Measurements from ENCODE around the gene TBC1D7. TPM values are rescaled to one million over a fixed set of nuclear protein-coding genes. Genes with fewer than 3 reads are reported as not detected.

The TBC1D7 gene
- total and polyA plus RNA-seq, 2 donors: 10.9 to 20.6 TPM

DNA sequence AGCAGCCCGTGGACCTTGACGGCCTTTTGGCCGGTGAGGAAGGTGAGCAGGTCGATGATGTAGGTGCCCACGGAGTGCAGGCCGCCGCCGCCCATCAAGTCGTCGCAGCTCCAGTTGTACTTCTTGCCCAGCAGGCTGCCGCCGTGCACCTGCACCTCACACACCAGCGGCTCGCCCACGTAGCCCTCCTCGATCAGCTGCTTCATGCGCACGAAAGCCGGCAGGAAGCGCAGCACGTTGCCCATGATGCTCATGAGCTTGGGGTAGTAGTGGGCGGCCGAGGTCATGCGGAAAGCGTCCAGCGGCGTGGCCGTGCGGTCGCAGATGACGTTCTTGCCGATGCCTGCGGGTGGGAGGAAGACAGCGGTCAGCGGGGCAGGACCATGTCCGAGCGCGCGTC lies 37.0 kb upstream of the TBC1D7 start:
- no peak for DNase-seq (ENCODE audit: extremely low spot score)
- WGBS: 98% methylated on average over 39 of the region's 39 CpGs
- no peaks in the 10 kb centered on the region for H3K36me3 ChIP-seq (ENCODE audit: insufficient read depth)
- H3K4me1 ChIP-seq (ENCODE audit: insufficient read depth): no peaks in the 10 kb centered on the region
- no peak overlapping the region for H3K4me3 ChIP-seq (ENCODE audit: low read depth, low read length)
- no peak overlapping the region for H3K27ac ChIP-seq (ENCODE audit: low read depth)

DNA sequence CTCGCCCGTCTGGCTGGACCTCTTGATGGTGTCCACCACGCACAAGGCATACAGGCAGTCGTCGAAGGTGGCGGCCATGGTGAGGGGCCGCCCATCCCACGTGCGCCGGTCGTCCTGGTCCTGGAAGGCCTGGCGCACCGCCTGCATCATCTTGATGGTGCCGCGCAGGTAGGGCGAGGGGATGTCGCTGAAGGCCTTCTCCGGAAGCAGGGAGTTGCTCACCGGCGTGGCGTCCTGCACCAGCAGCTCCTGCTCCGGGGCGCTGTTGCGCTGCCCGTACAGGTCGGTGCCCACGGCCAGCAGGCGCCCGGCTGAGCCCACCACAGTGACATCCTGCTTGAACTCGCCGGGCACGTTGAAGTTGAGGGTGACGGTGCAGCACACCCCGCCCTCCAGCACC lies 36.5 kb upstream of the TBC1D7 start:
- no peak overlapping the region for H3K27ac ChIP-seq (ENCODE audit: low read depth)
- 98% methylated on average over 34 of the region's 34 CpGs for WGBS
- no peaks in the 10 kb centered on the region for H3K36me3 ChIP-seq (ENCODE audit: insufficient read depth)
- DNase-seq (ENCODE audit: extremely low spot score): no peak
- H3K4me1 ChIP-seq (ENCODE audit: insufficient read depth): no peaks in the 10 kb centered on the region
- no peak overlapping the region for H3K4me3 ChIP-seq (ENCODE audit: low read depth, low read length)

DNA sequence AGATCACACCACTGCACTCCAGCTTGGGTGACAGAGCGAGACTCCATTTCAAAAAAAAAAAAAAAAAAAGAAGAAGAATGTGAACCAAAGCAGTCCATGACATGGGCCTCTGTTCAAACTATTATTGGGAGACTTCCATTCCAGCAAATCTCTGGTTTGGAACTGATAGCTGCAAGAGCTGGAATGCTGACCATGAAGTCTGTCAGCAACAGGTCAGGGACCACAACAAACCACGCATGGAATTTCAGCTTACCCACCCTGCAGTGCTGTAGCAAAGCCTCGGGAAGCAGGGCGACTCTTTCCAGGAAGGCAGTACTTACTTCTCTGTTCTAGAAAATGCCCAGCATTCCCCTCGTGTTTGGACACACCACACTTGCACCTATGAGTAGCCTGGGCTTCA lies 34.1 kb upstream of the TBC1D7 start:
- H3K36me3 ChIP-seq (ENCODE audit: insufficient read depth): no peaks in the 10 kb centered on the region
- H3K4me3 ChIP-seq (ENCODE audit: low read depth, low read length): no peak overlapping the region
- no peak for DNase-seq (ENCODE audit: extremely low spot score)

DNA sequence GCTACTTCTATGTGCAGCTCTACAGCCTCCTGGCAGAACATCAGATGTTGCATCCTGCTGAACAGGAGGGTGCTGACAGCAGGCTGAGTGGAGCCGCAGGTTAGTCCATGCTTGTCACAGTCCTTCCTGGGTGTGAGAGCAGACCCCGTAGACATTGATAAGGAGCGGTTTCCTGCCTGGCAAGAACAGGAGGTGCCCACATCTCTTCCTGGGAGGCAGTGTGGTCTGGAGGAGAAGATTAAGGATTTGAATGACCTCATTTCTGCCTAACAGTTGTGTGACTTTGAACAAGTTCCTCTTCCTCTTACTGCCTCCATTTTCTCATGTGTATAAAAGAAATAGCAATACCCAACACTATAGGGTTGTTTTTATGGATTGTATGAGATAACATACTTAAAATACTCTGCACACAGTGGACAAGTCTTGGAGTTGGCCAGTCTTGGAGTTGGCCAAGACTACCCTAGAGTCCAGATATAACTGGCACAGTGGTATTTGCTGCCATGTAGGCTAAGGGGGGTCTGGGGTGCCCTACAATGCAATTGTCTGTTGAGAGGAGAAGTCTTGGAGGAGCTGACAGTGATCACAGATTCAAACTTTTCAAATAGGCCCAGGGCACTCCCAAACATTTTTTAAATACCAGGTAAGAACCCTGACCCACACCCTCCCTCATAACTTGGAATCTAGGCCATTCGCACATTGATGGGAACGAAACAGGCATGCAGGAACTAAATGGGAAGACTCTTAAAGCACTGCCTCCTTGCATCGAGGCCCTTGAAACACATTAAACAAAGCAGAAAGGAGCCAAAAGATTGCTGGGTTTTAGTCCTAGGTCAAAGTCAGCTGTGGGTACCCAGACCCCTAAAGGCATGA lies 32.6 kb upstream of the TBC1D7 start:
- no peak for DNase-seq (ENCODE audit: extremely low spot score)
- Histone ChIP-seq H3K4me1 (ENCODE audit: insufficient read depth) (no peaks in the 10 kb centered on the region), H3K4me3 (ENCODE audit: low read depth, low read length) (no peak overlapping the region), H3K27ac (ENCODE audit: low read depth) (no peak overlapping the region), H3K36me3 (ENCODE audit: insufficient read depth) (no peaks in the 10 kb centered on the region)
- WGBS: 86% methylated on average over 6 of the region's 6 CpGs

More for the DNA sequence above, 34.1 kb upstream of the TBC1D7 start:
- no peak overlapping the region for H3K27ac ChIP-seq (ENCODE audit: low read depth)
- WGBS: 79% methylated on average over 5 of the region's 5 CpGs
- no peaks in the 10 kb centered on the region for H3K4me1 ChIP-seq (ENCODE audit: insufficient read depth)

DNA sequence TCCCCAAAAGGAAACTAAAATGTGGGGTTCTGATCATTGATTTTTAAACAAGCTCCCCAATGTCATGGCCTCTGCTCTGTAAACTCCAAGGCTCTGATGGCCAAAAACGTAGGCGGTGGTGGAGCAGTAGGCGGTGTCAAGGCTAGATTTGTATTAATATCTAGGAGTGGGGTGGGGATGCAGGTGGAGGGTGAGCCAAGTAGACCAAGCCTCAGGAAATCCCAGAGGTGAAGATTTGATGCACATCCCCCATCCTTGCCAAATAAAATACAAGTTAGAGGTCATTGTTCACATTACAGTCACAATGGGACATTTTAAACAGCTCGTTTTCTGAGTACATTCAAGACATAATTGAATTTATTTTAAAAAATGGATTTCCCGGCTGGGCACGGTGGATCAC lies 30.9 kb upstream of the TBC1D7 start:
- no peaks in the 10 kb centered on the region for H3K4me1 ChIP-seq (ENCODE audit: insufficient read depth)
- H3K27ac ChIP-seq (ENCODE audit: low read depth): no peak overlapping the region
- WGBS: 85% methylated on average over 6 of the region's 6 CpGs
- no peak for DNase-seq (ENCODE audit: extremely low spot score)
- H3K36me3 ChIP-seq (ENCODE audit: insufficient read depth): no peaks in the 10 kb centered on the region
- no peak overlapping the region for H3K4me3 ChIP-seq (ENCODE audit: low read depth, low read length)

DNA sequence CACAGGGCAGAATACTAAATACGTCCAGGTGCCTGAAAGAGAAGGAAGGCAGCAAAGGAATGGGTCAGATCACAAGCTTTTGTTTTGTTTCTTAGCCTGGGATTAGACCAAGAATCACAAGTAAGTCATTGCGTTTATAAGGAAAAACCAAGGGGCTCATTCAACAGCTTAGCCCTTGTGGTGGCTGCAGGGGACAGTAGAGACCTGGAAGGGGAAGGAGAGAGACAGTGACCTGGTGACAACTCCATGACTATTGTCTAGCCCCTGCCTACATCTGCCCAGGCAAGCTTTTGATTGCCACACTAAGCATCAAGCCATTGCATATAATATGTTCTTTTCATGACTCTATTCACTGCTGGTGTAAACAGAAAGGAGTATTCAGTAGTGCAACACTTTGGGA lies 30.2 kb upstream of the TBC1D7 start:
- WGBS: 88% methylated on average over 2 of the region's 2 CpGs
- DNase-seq (ENCODE audit: extremely low spot score): no peak
- no peak overlapping the region for H3K4me3 ChIP-seq (ENCODE audit: low read depth, low read length)
- H3K36me3 ChIP-seq (ENCODE audit: insufficient read depth): no peaks in the 10 kb centered on the region
- no peak overlapping the region for H3K27ac ChIP-seq (ENCODE audit: low read depth)
- H3K4me1 ChIP-seq (ENCODE audit: insufficient read depth): no peaks in the 10 kb centered on the region

DNA sequence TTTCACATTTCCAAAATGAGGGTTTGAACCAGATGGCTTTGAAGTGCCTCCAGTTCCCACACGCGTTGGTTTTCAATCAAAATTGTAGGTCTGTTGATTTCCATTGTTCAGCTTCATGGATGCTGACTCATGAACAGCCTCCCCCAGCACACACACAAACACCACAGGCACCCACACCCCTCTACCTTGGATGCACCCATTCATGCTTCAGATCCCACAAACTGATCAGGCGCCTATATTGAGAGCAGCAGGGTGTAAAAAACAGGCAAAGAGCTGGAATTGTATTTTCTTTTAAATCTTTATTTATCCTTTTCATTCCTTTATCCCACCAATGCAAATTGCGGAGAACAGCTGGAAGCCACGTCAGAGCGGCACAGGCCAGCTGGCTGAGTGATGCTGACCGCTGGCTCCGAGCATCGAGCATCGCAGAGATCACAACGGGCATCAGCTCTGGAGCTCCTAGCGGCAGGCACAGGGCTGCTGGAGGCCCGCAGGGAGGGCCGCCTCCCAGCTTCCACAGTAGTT lies 29.3 kb upstream of the TBC1D7 start:
- no peak overlapping the region for H3K27ac ChIP-seq (ENCODE audit: low read depth)
- no peak overlapping the region for H3K4me3 ChIP-seq (ENCODE audit: low read depth, low read length)
- WGBS: 67% methylated on average over 14 of the region's 14 CpGs
- no peak for DNase-seq (ENCODE audit: extremely low spot score)
- no peaks in the 10 kb centered on the region for H3K4me1 ChIP-seq (ENCODE audit: insufficient read depth)
- H3K36me3 ChIP-seq (ENCODE audit: insufficient read depth): no peaks in the 10 kb centered on the region

DNA sequence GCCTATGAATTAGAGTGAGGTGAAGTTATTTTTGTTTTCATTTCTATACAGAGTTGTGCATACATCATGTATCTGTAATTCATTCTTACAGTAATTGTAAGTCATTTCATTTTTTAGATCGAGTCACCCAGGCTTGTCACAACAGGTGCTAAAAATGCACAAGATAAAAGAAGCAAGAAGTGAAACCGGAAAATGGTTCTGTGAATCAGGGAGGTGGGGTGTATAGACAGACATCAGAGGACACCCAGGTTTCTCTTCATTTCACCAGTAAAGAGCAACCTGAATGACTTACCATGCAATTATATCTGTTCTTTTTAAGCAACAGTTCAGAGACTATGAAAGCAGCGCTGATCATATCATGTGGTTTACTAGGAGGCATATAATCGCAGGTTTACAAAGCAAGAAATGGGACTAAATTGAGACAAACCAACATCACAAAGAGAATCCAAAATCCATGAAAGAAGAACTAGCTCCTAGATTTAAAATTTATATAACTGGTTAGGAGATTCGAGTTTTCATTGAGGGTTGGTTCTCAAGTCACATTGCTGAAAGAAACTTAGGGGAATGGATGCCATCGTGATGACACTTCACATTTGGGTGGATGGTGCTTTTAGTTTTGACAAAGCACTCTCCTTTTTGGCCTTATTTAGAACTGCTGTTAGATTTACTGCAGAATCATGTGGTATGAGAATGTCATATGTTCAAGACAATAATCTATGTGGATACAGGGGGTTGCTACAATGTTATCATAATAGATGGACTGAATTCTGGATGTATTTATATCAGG lies 27.9 kb upstream of the TBC1D7 start:
- Histone ChIP-seq H3K4me1 (ENCODE audit: insufficient read depth) (no peaks in the 10 kb centered on the region), H3K4me3 (ENCODE audit: low read depth, low read length) (no peak overlapping the region), H3K36me3 (ENCODE audit: insufficient read depth) (no peaks in the 10 kb centered on the region), H3K27ac (ENCODE audit: low read depth) (no peak overlapping the region)
- WGBS: 79% methylated on average over 6 of the region's 6 CpGs
- DNase-seq (ENCODE audit: extremely low spot score): no peak

DNA sequence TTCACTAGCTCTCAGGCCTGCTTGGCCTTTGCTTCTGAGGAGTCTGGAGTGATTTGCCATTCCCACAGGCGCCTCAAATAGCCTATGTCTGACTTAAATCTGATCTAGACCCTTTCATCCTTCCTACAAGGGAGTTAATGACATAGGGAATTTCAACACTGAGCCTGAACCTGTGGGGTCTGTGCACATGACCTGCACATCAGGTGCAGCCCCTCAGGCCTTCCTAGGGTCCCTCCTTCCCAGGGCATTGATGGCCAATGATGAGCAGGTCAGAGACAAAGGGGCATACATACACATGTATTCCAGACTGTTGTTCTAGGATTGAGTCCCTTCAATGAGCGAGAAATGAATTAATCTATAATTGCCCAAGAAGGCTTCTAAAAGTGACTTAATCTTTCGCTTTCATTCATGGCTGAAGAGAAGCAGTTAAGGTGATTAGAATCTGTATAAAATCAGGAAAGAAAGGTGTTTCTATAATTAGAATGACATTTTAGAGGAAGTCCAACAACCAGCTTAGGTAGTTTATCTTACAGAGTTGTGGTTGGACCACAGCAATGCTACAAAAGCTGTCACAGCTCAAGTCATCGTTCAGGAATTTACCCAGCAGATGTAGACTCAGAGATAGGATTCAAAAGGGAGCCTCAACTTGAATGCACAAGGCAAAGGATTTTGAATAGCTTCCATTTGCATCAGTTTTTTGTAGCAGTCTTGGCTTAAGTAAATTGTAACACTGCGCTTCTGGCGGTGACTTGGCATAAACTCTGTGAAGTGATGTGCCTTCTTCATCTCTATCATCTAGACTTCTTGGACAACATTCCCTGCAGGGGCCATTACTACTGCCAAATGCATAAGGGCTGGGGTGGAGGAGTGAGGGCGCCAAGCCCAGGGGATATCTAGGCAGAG lies 27.0 kb upstream of the TBC1D7 start:
- Histone ChIP-seq H3K36me3 (ENCODE audit: insufficient read depth) (no peaks in the 10 kb centered on the region), H3K4me1 (ENCODE audit: insufficient read depth) (no peaks in the 10 kb centered on the region), H3K27ac (ENCODE audit: low read depth) (no peak overlapping the region), H3K4me3 (ENCODE audit: low read depth, low read length) (no peak overlapping the region)
- 46% methylated on average over 7 of the region's 7 CpGs for WGBS
- DNase-seq (ENCODE audit: extremely low spot score): peak; percentile 40

DNA sequence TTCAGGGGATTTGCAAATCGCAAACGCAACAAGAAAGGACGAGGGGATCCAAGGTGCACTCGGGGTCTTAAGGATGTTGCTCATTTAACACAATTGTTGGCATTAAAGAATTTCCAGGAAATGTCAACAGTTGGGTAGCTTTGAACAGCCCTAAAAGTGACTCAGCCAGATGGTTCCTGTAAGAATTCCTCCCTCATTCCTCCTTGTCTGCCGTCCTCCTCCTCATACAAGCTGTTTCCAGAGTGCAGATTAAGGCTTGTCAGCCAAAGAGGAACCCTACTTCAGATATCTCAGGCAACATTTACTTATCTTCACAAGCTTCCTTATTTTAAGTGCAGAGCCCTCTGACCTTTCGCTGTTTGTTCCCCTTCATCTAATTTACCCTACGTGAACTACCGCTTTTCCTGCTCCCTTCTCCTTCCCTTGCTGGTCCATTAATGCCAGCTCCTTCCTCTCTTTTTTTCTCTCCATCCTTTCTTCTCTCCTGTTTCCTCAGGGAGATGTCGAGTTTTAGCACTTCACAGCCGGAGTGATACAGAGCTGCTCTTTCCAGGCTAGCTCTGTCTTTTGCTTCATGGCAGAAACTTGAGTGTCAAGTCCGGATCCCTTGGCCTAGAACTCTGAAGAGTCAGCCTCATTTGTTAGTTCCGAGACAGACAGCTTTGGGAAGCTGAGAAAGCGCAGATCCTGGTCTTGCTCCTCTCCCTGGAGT lies 26.1 kb upstream of the TBC1D7 start:
- DNase-seq (ENCODE audit: extremely low spot score): no peak
- Histone ChIP-seq H3K27ac (ENCODE audit: low read depth) (no peak overlapping the region), H3K4me3 (ENCODE audit: low read depth, low read length) (no peak overlapping the region), H3K4me1 (ENCODE audit: insufficient read depth) (no peaks in the 10 kb centered on the region), H3K36me3 (ENCODE audit: insufficient read depth) (no peaks in the 10 kb centered on the region)
- 69% methylated on average over 13 of the region's 13 CpGs for WGBS

DNA sequence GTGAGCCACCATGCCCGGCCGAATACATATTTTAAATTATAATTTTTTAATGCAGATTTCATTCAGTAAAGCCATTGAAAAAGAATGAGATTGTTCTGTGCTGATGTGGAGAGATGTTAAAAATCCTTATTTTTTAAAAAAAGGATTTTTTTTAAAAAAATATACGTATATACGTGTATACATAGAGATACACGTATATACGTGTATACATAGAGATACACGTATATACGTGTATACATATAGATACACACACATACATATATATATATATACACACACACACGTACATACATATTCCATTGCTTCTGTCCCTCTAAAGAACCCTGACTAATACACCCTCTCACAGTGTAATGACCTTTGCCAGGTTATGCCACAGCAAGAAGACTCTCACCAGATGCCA lies 23.8 kb upstream of the TBC1D7 start:
- H3K4me1 ChIP-seq (ENCODE audit: insufficient read depth): no peaks in the 10 kb centered on the region
- 96% methylated on average over 9 of the region's 9 CpGs for WGBS
- no peak overlapping the region for H3K27ac ChIP-seq (ENCODE audit: low read depth)
- no peak overlapping the region for H3K4me3 ChIP-seq (ENCODE audit: low read depth, low read length)
- no peak for DNase-seq (ENCODE audit: extremely low spot score)
- no peaks in the 10 kb centered on the region for H3K36me3 ChIP-seq (ENCODE audit: insufficient read depth)

DNA sequence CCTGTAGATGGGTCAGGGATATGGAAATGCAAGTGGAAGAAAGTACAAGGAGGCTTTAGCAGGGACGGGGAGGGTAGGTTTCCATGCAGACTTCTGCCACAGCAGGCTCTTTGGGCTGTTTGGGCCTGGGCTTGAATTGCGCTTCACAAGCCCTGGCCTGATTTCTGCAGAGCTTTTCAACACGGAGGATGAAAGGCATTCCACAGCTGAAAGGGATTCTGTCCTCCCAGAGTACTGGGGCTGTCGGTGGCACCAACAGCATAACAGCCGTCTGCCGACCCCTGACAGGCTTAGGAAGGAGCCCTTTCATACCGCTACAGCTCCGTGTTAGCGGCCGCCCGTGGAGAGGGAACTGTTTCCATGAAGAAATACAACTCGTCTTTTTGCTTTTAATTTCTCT lies 22.9 kb upstream of the TBC1D7 start:
- no peak for DNase-seq (ENCODE audit: extremely low spot score)
- H3K36me3 ChIP-seq (ENCODE audit: insufficient read depth): no peaks in the 10 kb centered on the region
- H3K27ac ChIP-seq (ENCODE audit: low read depth): no peak overlapping the region
- no peak overlapping the region for H3K4me3 ChIP-seq (ENCODE audit: low read depth, low read length)
- WGBS: 62% methylated on average over 12 of the region's 12 CpGs
- H3K4me1 ChIP-seq (ENCODE audit: insufficient read depth): no peaks in the 10 kb centered on the region

Data from urinary bladder (tissue), 4 donors.